Gastrocnemius medialis (tissue), 4 donors: ENCODE measurements around the gene CHN2. TPM values are rescaled to one million over a fixed set of nuclear protein-coding genes. Genes with fewer than 3 reads are reported as not detected.

Source experiments
- ATAC-seq, 2 donors: fragments of 150-250 bp; one replicate each; pipeline ENCODE4 v1.9.1; 2016
- DNase-seq, 2 donors: peaks; one replicate each; pipeline ENCODE4 v3.0.0-alpha.2; 2019
- H3K27ac ChIP-seq, 4 donors: fragments of 200-600 bp; sonication (generic); 1 replicate in 1 of 4; 2 replicates in 3 of 4; pipeline ENCODE4 v1.5.1; 2016 to 2018; ENCODE audit warnings: mild to moderate bottlenecking in 2 of 4, moderate library complexity in 1 of 4
- H3K27me3 ChIP-seq, 3 donors: fragments of 200-600 bp; sonication (generic) in 2 of 3; 1 replicate in 1 of 3; 2 replicates in 2 of 3; pipeline versions ENCODE4 v1.5.1 to v1.6.0; 2016 to 2019; ENCODE audit warnings: mild to moderate bottlenecking in 1 of 3, moderate library complexity in 1 of 3
- H3K36me3 ChIP-seq, 2 donors: fragments of 200-600 bp; sonication (generic) in 1 of 2; one replicate each; pipeline ENCODE4 v1.5.1; 2017 to 2018
- H3K4me1 ChIP-seq, 2 donors: fragments of 200-600 bp; sonication (generic) in 1 of 2; one replicate each; pipeline ENCODE4 v1.5.1; 2016 to 2017; ENCODE audit warnings: mild to moderate bottlenecking in 2 of 2
- H3K4me3 ChIP-seq, 4 donors: fragments of 200-600 bp; sonication (generic) in 3 of 4; 1 replicate in 1 of 4; 2 replicates in 3 of 4; pipeline ENCODE4 v1.5.1; 2016 to 2019; ENCODE audit warnings: mild to moderate bottlenecking in 2 of 4
- H3K9me3 ChIP-seq, 3 donors: fragments of 200-600 bp; sonication (generic) in 2 of 3; 1 replicate in 1 of 3; 2 replicates in 2 of 3; pipeline ENCODE4 v1.5.1; 2016 to 2019
- CTCF ChIP-seq, 5 experiments: fragments of 450-650 bp in 3 of 5; fragments of 200-600 bp in 2 of 5; sonication (generic) in 2 of 5; IDR thresholded peaks in 4 of 5; conservative IDR thresholded peaks in 1 of 5; 1 replicate in 4 of 5; 2 replicates in 1 of 5; pipeline ENCODE4 v1.5.1; 2016 to 2019; ENCODE audit warnings: antibody characterized with exemption in 5 of 5, mild to moderate bottlenecking in 3 of 5, moderate library complexity in 3 of 5
- POLR2A ChIP-seq, 2 donors: fragments of 450-650 bp; IDR thresholded peaks; one replicate each; pipeline ENCODE4 v1.6.1; 2017; ENCODE audit warnings: antibody characterized with exemption in 2 of 2, mild to moderate bottlenecking in 2 of 2, moderate library complexity in 2 of 2
- in situ Hi-C, 4 donors: fragments of 200-750 bp; cut with MboI; loops; one replicate each; pipeline versions ENCODE4 v1.15.0 to v1.8.0; 2017; ENCODE audit warnings: low sequenced_read_pairs in 4 of 4
- intact Hi-C: fragments of 100-400 bp; cut with DNase I; formaldehyde crosslinking; loops from one replicate; pipeline ENCODE4 v1.15.1; 2023; ENCODE audit warnings: low total_unique reads
- total RNA-seq, 4 donors: library from RNA; depleted of rRNA; stranded (reverse); fragments of >200 nt; gene quantifications; one replicate each; pipeline versions ENCODE4 v1.1.0 to v1.2.3, GENCODE V29; 2016

Gene CHN2
- total RNA-seq, 4 donors from 2014 or later, result 5.9 to 11.3 (median 8.2) TPM

- Histone ChIP-seq H3K27me3 (no peaks in the 10 kb centered on the region), H3K4me3 (no peak overlapping the region), H3K36me3 (no peaks in the 10 kb centered on the region), H3K9me3 (no peaks in the 10 kb centered on the region), H3K4me1 (no peaks in the 10 kb centered on the region), H3K27ac (no peak overlapping the region)
- intact Hi-C loops, result no loop called here
- no peak for DNase-seq
- no peak for TF ChIP-seq POLR2A (IDR thresholded peaks at IDR 0.05)
- TF ChIP-seq CTCF (IDR thresholded peaks at IDR 0.05 in 4 of 5, conservative IDR thresholded peaks at IDR 0.05 in 1 of 5), result no peak
- ATAC-seq, result no peak
- in situ Hi-C loops, result no loop called here
These were observed 124.5 kb downstream of the CHN2 start for GRCh38 chr7:29318853-29319718.

DNA sequence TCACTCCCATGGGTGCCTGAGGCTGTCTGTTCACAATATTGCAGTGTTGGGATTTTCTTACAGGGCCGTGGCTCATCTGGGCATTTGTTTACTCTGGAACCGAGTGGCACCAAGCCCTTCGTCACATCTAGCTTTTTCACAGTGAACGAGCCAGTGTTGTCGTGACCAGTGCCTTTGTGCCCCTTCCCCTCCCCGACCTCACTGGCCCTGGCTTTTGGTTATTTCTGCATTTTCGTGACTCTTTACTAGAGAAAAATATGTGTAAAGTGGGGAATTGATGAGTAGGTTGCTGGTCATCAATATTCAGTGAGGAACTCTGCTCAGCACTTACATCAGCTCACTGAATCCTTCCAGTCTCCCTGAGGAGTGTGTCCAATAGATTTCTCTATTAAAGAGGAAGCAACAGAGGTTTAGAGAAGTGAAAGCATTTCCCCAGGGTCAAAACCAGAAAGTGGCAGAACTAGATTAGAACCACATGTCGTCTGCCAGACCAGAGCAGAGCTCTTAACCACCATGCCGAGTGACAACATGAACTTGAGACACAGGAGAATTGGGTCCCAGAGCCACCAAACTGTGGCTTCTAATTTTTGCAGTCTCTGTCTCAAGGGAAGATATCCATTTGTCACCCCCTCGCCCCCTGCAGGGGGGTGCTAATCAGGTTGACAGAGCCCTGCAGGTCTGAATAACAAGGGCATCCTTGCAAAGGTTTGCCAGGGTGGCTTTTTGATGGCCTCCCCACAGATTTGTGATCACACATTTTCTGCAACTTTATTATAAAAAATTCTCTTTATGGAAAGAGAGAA, 125.3 kb downstream of the CHN2 start:
- H3K36me3 ChIP-seq, result no peaks in the 10 kb centered on the region
- no peaks in the 10 kb centered on the region for H3K9me3 ChIP-seq
- H3K27ac ChIP-seq, result no peak overlapping the region
- TF ChIP-seq CTCF (IDR thresholded peaks at IDR 0.05 in 4 of 5, conservative IDR thresholded peaks at IDR 0.05 in 1 of 5), result no peak
- no peak for TF ChIP-seq POLR2A (IDR thresholded peaks at IDR 0.05)
- intact Hi-C loops (no loop called here), in situ Hi-C loops (no loop called here)
- ATAC-seq (no peak), DNase-seq (no peak)
- no peak overlapping the region for H3K4me3 ChIP-seq
- no peaks in the 10 kb centered on the region for H3K27me3 ChIP-seq
- H3K4me1 ChIP-seq, result no peaks in the 10 kb centered on the region

GRCh38 chr7:29320577-29320976, 126.0 kb downstream of the CHN2 start:
- no peaks in the 10 kb centered on the region for H3K9me3 ChIP-seq
- no peak for TF ChIP-seq CTCF (IDR thresholded peaks at IDR 0.05 in 4 of 5, conservative IDR thresholded peaks at IDR 0.05 in 1 of 5)
- TF ChIP-seq POLR2A (IDR thresholded peaks at IDR 0.05), result no peak

DNA sequence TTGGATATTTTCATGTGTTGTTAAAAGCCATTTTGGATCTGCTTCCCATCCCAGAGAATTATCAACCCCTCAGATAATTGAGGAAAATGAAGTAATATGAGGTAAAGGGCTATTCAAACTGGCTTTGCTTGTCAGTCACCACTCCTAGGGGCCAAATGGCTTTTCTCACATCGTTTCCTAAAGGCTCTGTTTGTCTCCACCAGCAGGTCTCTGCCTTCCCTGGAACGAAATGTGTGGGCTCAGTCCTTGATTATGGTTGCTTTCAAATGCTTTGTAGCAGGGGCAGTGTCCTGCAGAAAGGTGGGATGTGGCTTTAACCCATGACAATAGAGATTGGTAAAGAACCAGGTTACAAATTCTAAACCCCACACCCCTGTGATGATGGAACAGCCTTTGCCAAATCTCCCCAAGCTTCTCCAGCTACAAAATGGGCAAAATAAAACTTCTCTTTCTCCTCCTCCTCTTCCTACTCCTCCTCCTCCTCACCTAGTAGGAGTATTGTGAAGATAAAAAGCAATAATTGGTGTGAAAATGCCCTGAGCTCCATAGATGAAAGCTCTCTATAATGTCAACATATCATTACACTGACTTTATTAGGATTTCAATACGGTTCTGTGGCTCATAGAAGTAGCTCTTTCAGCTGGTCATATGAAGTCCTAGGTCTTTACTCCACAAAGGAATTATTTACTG, 127.6 kb downstream of the CHN2 start:
- Histone ChIP-seq H3K9me3 (no peaks in the 10 kb centered on the region), H3K36me3 (no peaks in the 10 kb centered on the region), H3K27ac (no peak overlapping the region), H3K4me3 (no peak overlapping the region), H3K27me3 (no peaks in the 10 kb centered on the region), H3K4me1 (no peaks in the 10 kb centered on the region)
- intact Hi-C loops (no loop called here), in situ Hi-C loops (no loop called here)
- DNase-seq, result no peak
- no peak for ATAC-seq
- TF ChIP-seq CTCF (IDR thresholded peaks at IDR 0.05 in 4 of 5, conservative IDR thresholded peaks at IDR 0.05 in 1 of 5) (no peak), POLR2A (IDR thresholded peaks at IDR 0.05) (no peak)

More at GRCh38 chr7:29320577-29320976, 126.0 kb downstream of the CHN2 start:
- in situ Hi-C loops, result no loop called here
- intact Hi-C loops, result no loop called here
- no peaks in the 10 kb centered on the region for H3K27me3 ChIP-seq
- H3K4me1 ChIP-seq, result no peaks in the 10 kb centered on the region
- H3K36me3 ChIP-seq, result no peaks in the 10 kb centered on the region
- no peak overlapping the region for H3K27ac ChIP-seq
- no peak overlapping the region for H3K4me3 ChIP-seq
- DNase-seq (no peak), ATAC-seq (no peak)
